GM20431 (cell line): ENCODE data around the gene GSTA5.
"Not testable (repeated sequence)": the region's sequence is repeated elsewhere in the genome, so short reads cannot be mapped to it uniquely, and the experiment has no call there.

Experiments
- in situ Hi-C: fragments of 300-500 bp; cut with MseI, MboI; formaldehyde crosslinking; loops from one replicate; pipeline ENCODE4 v1.15.0; 2020; ENCODE audit warnings: low sequenced_read_pairs; ENCODE audit not compliant: unreplicated experiment

The GSTA5 gene

GRCh38 chr6:52839124-52840055 is 1.2 kb downstream of the GSTA5 start:
- in situ Hi-C loops, result no loop called here

GRCh38 chr6:52834481-52834880 is 6.1 kb downstream of the GSTA5 start:
- in situ Hi-C loops, result no loop called here

GRCh38 chr6:52830869-52831268 is 9.7 kb downstream of the GSTA5 start:
- in situ Hi-C loops, result not testable (repeated sequence)

GRCh38 chr6:52829046-52829817 is 11.4 kb downstream of the GSTA5 start:
- in situ Hi-C loops, result no loop called here

GRCh38 chr6:52828621-52829020 is 12.0 kb downstream of the GSTA5 start:
- in situ Hi-C loops, result not testable (repeated sequence)

- in situ Hi-C loops, result not testable (repeated sequence)
Observed at GRCh38 chr6:52827073-52827783, 13.4 kb downstream of the GSTA5 start.

GRCh38 chr6:52826513-52826912 is 14.1 kb downstream of the GSTA5 start:
- in situ Hi-C loops, result no loop called here

- in situ Hi-C loops, result not testable (repeated sequence)
Observed at GRCh38 chr6:52825900-52826459, 14.6 kb downstream of the GSTA5 start.

- in situ Hi-C loops, result not testable (repeated sequence)
Observed at GRCh38 chr6:52825270-52825793, 15.3 kb downstream of the GSTA5 start.

- in situ Hi-C loops, result no loop called here
Observed at GRCh38 chr6:52821842-52822241, 18.8 kb downstream of the GSTA5 start.

- in situ Hi-C loops, result no loop called here
Observed at GRCh38 chr6:52820198-52820597, 20.4 kb downstream of the GSTA5 start.

GRCh38 chr6:52815167-52816092 is 25.2 kb downstream of the GSTA5 start:
- in situ Hi-C loops, result no loop called here

GRCh38 chr6:52814545-52814944 is 26.1 kb downstream of the GSTA5 start:
- in situ Hi-C loops, result not testable (repeated sequence)

GRCh38 chr6:52809777-52810176 is 30.8 kb downstream of the GSTA5 start:
- in situ Hi-C loops, result not testable (repeated sequence)

- in situ Hi-C loops, result no loop called here
Observed at GRCh38 chr6:52808660-52809059, 32.0 kb downstream of the GSTA5 start.

GRCh38 chr6:52803668-52804255 is 36.9 kb downstream of the GSTA5 start, which contains the start of gene GSTA1:
Gene GSTA1, minus strand, starts transcription at chr6:52803816. Its CDS starts 4,549 bp downstream, at chr6:52799267.
- in situ Hi-C loops, result not testable (repeated sequence)

- in situ Hi-C loops, result no loop called here
Observed at GRCh38 chr6:52802806-52803205, 37.8 kb downstream of the GSTA5 start.

- in situ Hi-C loops, result no loop called here
Observed at GRCh38 chr6:52801188-52801841, 39.3 kb downstream of the GSTA5 start.
